AG10803 (cell line): Measurements from ENCODE around the gene GREM1.

Source experiments
- DNase-seq: peaks from one replicate; pipeline ENCODE4 v3.0.0; 2010; ENCODE audit warnings: low read depth
- H3K4me3 ChIP-seq: 2 replicates; pipeline ENCODE4 v1.5.1; 2011; ENCODE audit warnings: mild to moderate bottlenecking, low read length, control low read depth
- TF ChIP-seq, protein P1 (sequence below): conservative IDR thresholded peaks from 2 replicates; pipeline ENCODE4 v1.5.1; 2011; ENCODE audit warnings: mild to moderate bottlenecking, low read length, control low read depth, inconsistent platforms

The GREM1 gene

DNA sequence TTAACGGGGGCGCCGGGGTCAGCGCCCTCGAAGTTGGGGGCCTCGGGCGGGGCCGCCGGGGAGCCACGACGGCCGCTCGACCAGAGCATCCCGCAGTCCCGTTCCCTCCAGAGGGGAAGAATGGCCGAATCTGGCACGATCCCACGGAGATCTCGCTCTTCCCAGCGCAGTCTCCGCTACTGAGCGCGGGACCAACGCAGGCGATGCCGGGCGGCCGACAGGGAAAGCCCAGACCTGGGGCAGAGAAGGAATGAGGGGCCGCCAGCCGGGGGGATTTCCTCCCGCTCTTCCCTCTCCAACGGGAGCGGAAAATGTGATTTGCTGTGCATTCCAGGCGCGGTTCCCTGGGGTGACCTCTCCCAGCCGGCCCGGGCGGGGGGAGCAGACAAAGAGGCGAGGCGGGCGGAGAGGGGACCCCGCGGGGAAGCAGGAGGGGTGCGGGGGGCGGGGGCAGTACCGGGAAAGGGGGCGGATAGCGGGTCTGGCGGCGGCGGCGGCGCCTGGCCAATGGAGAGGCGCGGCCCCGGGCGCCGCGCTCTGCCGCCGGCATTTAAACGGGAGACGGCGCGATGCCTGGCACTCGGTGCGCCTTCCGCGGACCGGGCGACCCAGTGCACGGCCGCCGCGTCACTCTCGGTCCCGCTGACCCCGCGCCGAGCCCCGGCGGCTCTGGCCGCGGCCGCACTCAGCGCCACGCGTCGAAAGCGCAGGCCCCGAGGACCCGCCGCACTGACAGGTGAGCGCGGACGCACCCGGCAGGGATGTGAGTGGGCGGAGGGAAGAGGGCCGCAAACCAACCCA is at the start of gene GREM1:
GREM1 (plus strand) TSS at position 579 of the 801 bp plus-strand sequence. CDS start 12,687 bp downstream, outside the sequence.
- DNase-seq: peak; percentile 86
- TF ChIP-seq, protein P1, sequence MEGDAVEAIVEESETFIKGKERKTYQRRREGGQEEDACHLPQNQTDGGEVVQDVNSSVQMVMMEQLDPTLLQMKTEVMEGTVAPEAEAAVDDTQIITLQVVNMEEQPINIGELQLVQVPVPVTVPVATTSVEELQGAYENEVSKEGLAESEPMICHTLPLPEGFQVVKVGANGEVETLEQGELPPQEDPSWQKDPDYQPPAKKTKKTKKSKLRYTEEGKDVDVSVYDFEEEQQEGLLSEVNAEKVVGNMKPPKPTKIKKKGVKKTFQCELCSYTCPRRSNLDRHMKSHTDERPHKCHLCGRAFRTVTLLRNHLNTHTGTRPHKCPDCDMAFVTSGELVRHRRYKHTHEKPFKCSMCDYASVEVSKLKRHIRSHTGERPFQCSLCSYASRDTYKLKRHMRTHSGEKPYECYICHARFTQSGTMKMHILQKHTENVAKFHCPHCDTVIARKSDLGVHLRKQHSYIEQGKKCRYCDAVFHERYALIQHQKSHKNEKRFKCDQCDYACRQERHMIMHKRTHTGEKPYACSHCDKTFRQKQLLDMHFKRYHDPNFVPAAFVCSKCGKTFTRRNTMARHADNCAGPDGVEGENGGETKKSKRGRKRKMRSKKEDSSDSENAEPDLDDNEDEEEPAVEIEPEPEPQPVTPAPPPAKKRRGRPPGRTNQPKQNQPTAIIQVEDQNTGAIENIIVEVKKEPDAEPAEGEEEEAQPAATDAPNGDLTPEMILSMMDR: no peak

DNA sequence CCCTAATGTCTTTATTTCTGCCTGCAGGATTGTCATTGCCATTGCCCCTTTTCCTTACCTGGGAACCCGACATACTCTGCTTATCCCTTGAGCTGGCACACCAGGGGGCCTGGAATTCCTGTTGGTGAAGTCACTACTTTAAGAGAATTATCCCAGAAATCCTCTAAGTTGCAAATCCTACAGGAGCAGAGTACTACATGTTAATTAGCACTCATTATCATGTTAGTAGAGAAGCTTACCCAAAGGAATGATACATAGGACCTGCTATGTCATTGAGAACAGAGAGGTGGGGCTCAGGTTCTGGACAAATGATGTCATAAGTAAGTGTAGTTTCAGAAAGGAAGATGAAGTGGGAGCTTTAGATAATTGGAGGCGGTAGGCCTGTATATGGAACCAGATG is 48.9 kb upstream of the GREM1 start:
- TF ChIP-seq, protein P1: no peak
- no peak for DNase-seq

More for the DNA sequence above, at the start of gene GREM1:
- peak within 1 kb of the TSS; percentile 94 for H3K4me3 ChIP-seq

GRCh38 chr15:32669896-32670611 is 47.8 kb upstream of the GREM1 start:
- H3K4me3 ChIP-seq: peak overlapping the region; percentile 42
- DNase-seq: peak; percentile 94
- TF ChIP-seq, protein P1: no peak

More for the DNA sequence above, 48.9 kb upstream of the GREM1 start:
- H3K4me3 ChIP-seq: no peak overlapping the region

GRCh38 chr15:32670623-32671022 is 47.2 kb upstream of the GREM1 start:
- TF ChIP-seq, protein P1: no peak
- peak; percentile 47 for DNase-seq
- peak overlapping the region; percentile 18 for H3K4me3 ChIP-seq

DNA sequence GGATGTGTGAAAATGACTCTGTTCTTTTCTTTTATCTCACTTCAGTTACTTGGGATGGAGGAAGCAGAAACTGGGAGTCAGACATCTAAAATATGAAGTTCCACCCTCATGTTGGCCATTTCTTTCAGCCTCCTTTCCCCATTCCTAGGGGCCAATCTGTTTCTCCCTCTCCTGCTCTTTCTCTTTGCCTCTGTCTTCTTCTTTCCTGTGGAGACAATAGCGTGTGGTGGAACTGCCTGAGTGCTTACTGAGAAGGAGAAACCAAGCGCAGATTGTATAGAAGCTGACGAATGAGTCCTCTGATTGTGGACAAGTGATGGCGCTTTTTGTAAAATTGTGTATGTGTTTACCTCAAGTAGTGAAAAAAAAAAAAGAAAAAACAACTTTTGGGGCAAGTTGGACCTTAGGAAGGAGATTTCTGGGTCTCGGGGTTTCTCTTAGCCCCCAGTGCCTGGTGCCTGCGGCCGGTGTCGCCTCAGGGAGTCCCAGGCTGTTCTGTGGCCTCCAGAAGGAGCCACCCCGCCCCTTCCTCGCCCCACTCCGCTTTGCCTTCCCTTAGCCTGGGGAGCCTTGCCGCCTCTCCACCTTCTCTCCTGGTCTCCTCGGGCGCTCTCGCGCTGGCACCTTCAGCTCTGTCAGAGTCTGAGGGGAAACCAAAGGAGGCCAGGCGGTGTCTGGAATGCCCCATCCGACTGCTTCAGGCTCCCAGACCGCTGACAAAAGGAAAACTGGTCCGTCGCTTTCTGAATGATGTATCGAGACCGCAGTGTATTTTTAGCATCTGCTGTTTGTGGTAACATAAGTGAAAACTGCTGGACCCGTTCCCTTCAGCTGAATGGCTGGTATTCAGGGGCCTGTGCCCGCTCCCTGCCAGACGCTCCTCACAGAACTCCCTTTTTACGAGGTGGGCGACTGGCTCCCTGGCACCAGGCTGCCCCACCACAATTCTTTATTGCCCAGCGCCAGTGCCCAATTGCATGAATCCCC is 46.2 kb upstream of the GREM1 start:
- DNase-seq: peak; percentile 94
- TF ChIP-seq, protein P1: no peak
- H3K4me3 ChIP-seq: peak overlapping the region; percentile 50

- TF ChIP-seq, protein P1: no peak
Measured at GRCh38 chr15:32674681-32675080, 43.1 kb upstream of the GREM1 start.

More at GRCh38 chr15:32674681-32675080, 43.1 kb upstream of the GREM1 start:
- peak; percentile 55 for DNase-seq
- no peak overlapping the region for H3K4me3 ChIP-seq
